Testis (tissue), 2 donors: Measurements from ENCODE around the gene NAGK.
"Not testable (repeated sequence)": the region's sequence is repeated elsewhere in the genome, so short reads cannot be mapped to it uniquely, and the experiment has no call there.

Source experiments
- CTCF ChIP-seq, 3 experiments: fragments of 450-650 bp in 2 of 3; fragments of 200-600 bp in 1 of 3; sonication (generic) in 1 of 3; IDR thresholded peaks; one replicate each; pipeline ENCODE4 v1.5.1; 2016 to 2019; ENCODE audit warnings: antibody characterized with exemption in 3 of 3, mild to moderate bottlenecking in 2 of 3, moderate library complexity in 1 of 3
- POLR2A ChIP-seq: fragments of 450-650 bp; IDR thresholded peaks from one replicate; pipeline ENCODE4 v1.6.1; 2017; ENCODE audit warnings: antibody characterized with exemption, mild to moderate bottlenecking, moderate library complexity

- not testable (repeated sequence) for TF ChIP-seq CTCF (IDR thresholded peaks at IDR 0.05); POLR2A
Measured at GRCh38 chr2:71092491-71093260, 24.2 kb downstream of the NAGK start.
